SH-SY5Y (cell line): ENCODE data around the gene ZNF516.

Experiments
- GATA2 ChIP-seq: IDR thresholded peaks from 2 replicates; pipeline ENCODE4 v1.6.1; 2011; ENCODE audit warnings: mild to moderate bottlenecking, low read depth, low read length
- GATA3 ChIP-seq: IDR thresholded peaks from 2 replicates; pipeline ENCODE4 v1.6.1; 2011; ENCODE audit warnings: low read depth, mild to moderate bottlenecking, low read length, moderate library complexity

- TF ChIP-seq GATA2, result no peak
- no peak for TF ChIP-seq GATA3
Observed at GRCh38 chr18:76445741-76446232, 49.3 kb downstream of the ZNF516 start.
